GM12878 (cell line): ENCODE measurements around the gene FGF23. TPM values are rescaled to one million over a fixed set of nuclear protein-coding genes. Genes with fewer than 3 reads are reported as not detected.

Source experiments
- ATAC-seq: fragments of 200-7000 bp; cut with Tn5 transposase; 3 replicates; pipeline ENCODE4 v1.9.1; 2020; ENCODE audit warnings: mild to moderate bottlenecking, moderate library complexity
- BruUV-seq: library from RNA; stranded (reverse); fragments of 400-500 nt; replicated peaks from 2 replicates; lab custom pipeline; 2021; lab: Mats Ljungman, UMichigan
- CTCF ChIA-PET: fragments of 300-600 bp; sonication (Branson Sonifier 250); formaldehyde crosslinking; extraction: SDS; loops from one replicate; lab custom pipeline; 2021; ENCODE audit warnings: inconsistent platforms; lab: Yijun Ruan, JAX
- POLR2A ChIA-PET: fragments of 350-600 bp; formaldehyde crosslinking; extraction: SDS; loops from one replicate; lab custom pipeline; 2021; ENCODE audit warnings: inconsistent platforms; lab: Charles Lee
- RAD21 ChIA-PET: fragments of 300-600 bp; sonication (Branson Sonifier 250); formaldehyde crosslinking; loops from one replicate; lab custom pipeline; 2023; ENCODE audit warnings: antibody characterized with exemption; ENCODE audit not compliant: unreplicated experiment; lab: Charles Lee
- SMC1A ChIA-PET: fragments of 300-600 bp; sonication (Branson Sonifier 250); formaldehyde crosslinking; loops from one replicate; lab custom pipeline; 2023; ENCODE audit not compliant: unreplicated experiment, uncharacterized antibody; lab: Charles Lee
- DNase-seq: peaks from one replicate; pipeline ENCODE4 v3.0.0-alpha.2; 2011; ENCODE audit warnings: low read depth, low spot score
- FAIRE-seq: peaks from 3 replicates; lab custom pipeline; 2011; peaks lifted over from hg19 to GRCh38; lab: Jason Lieb, UNC
- H2AFZ ChIP-seq: 2 replicates; pipeline ENCODE4 v1.6.0; 2011; ENCODE audit warnings: low read depth, low read length, control low read depth; ENCODE audit not compliant: control insufficient read depth
- H3K27ac ChIP-seq: 2 replicates; pipeline ENCODE4 v1.5.1; 2011; ENCODE audit warnings: control low read depth; ENCODE audit not compliant: control insufficient read depth, insufficient read depth
- H3K27me3 ChIP-seq, 2 experiments: replicated peaks in 1 of 2; 2 replicates each; pipeline versions ENCODE4 v1.6.0 to v1.6.1; 2011; ENCODE audit warnings: low read length in 1 of 2; ENCODE audit not compliant: control insufficient read depth in 2 of 2, insufficient read depth in 2 of 2
- H3K36me3 ChIP-seq, 2 experiments: 2 replicates each; pipeline ENCODE4 v1.5.1; 2011; ENCODE audit warnings: low read length in 1 of 2; ENCODE audit not compliant: control insufficient read depth in 2 of 2, insufficient read depth in 2 of 2
- H3K4me1 ChIP-seq: 2 replicates; pipeline ENCODE4 v1.6.1; 2011; ENCODE audit warnings: mild to moderate bottlenecking, low read length, moderate library complexity, mixed read lengths; ENCODE audit not compliant: control insufficient read depth, insufficient read depth
- H3K4me2 ChIP-seq: 2 replicates; pipeline ENCODE4 v1.6.0; 2011; ENCODE audit warnings: control low read depth; ENCODE audit not compliant: control insufficient read depth, insufficient read depth
- H3K4me3 ChIP-seq: fragments of 200-600 bp; sonication (generic); 2 replicates; pipeline ENCODE4 v1.5.1; 2016
- H3K79me2 ChIP-seq: 2 replicates; pipeline ENCODE4 v1.6.0; 2011; ENCODE audit warnings: low read length; ENCODE audit not compliant: control insufficient read depth, insufficient read depth
- H3K9ac ChIP-seq: 2 replicates; pipeline ENCODE4 v1.8.0; 2011; ENCODE audit warnings: low read length, control low read depth, mixed read lengths; ENCODE audit not compliant: control insufficient read depth, insufficient read depth
- H3K9me3 ChIP-seq: replicated peaks from 3 replicates; pipeline ENCODE4 v1.5.1; 2011; ENCODE audit warnings: mild to moderate bottlenecking, low read length; ENCODE audit not compliant: control insufficient read depth, insufficient read depth
- H4K20me1 ChIP-seq: 2 replicates; pipeline ENCODE4 v1.6.0; 2011; ENCODE audit not compliant: control insufficient read depth, insufficient read depth
- BACH1 ChIP-seq: fragments of 450-650 bp; IDR thresholded peaks from 2 replicates; pipeline ENCODE4 v1.6.1; 2017; ENCODE audit warnings: mild to moderate bottlenecking, borderline replicate concordance
- CREM ChIP-seq: IDR thresholded peaks from 2 replicates; pipeline ENCODE4 v1.6.1; 2014; ENCODE audit warnings: antibody characterized with exemption, low read depth
- IKZF1 ChIP-seq: fragments of 450-650 bp; conservative IDR thresholded peaks from 2 replicates; pipeline ENCODE4 v1.6.1; 2017; ENCODE audit warnings: antibody characterized with exemption, mild to moderate bottlenecking
- JUNB ChIP-seq: IDR thresholded peaks from 2 replicates; pipeline ENCODE4 v1.6.1; 2016; ENCODE audit warnings: antibody characterized with exemption, mild to moderate bottlenecking
- MTA2 ChIP-seq: fragments of 450-650 bp; IDR thresholded peaks from 2 replicates; pipeline ENCODE4 v1.6.1; 2016; ENCODE audit warnings: low read depth, mild to moderate bottlenecking, moderate library complexity
- MTA3 ChIP-seq: IDR thresholded peaks from 2 replicates; pipeline ENCODE4 v1.6.1; 2012; ENCODE audit warnings: low read length, inconsistent platforms, borderline replicate concordance
- MYB ChIP-seq: fragments of 150-350 bp; IDR thresholded peaks from 2 replicates; pipeline ENCODE4 v1.6.1; 2014; ENCODE audit warnings: mild to moderate bottlenecking, low read depth, low read length, borderline replicate concordance
- PAX5 ChIP-seq: IDR thresholded peaks from 2 replicates; pipeline ENCODE4 v1.6.1; 2011; ENCODE audit warnings: low read depth, low read length, borderline replicate concordance
- POU2F2 ChIP-seq: IDR thresholded peaks from 3 replicates; pipeline ENCODE4 v1.6.1; 2011; ENCODE audit warnings: low read depth, mild to moderate bottlenecking, low read length, borderline replicate concordance
- RUNX3 ChIP-seq: IDR thresholded peaks from 2 replicates; pipeline ENCODE4 v1.6.1; 2012; ENCODE audit warnings: low read length, inconsistent platforms
- SMARCA5 ChIP-seq: fragments of 450-650 bp; IDR thresholded peaks from 2 replicates; pipeline ENCODE4 v1.6.1; 2017; ENCODE audit warnings: mild to moderate bottlenecking
- STAT1 ChIP-seq: fragments of 450-650 bp; conservative IDR thresholded peaks from 2 replicates; pipeline ENCODE4 v1.6.1; 2014; ENCODE audit warnings: antibody characterized with exemption, mild to moderate bottlenecking
- STAT3 ChIP-seq: IDR thresholded peaks from 2 replicates; pipeline ENCODE4 v1.6.1; 2011; ENCODE audit warnings: low read depth, low read length, improper control_type of control experiment
- TBL1XR1 ChIP-seq: IDR thresholded peaks from 2 replicates; pipeline ENCODE4 v1.6.1; 2012; ENCODE audit warnings: low read depth, low read length, improper control_type of control experiment
- ZNF217 ChIP-seq: fragments of 450-650 bp; IDR thresholded peaks from 2 replicates; pipeline ENCODE4 v1.6.1; 2017; ENCODE audit warnings: antibody characterized with exemption, mild to moderate bottlenecking
- ZNF274 ChIP-seq: IDR thresholded peaks from one replicate; pipeline ENCODE4 v1.8.0; 2011; ENCODE audit not compliant: insufficient read length, insufficient read depth
- ZSCAN29 ChIP-seq: fragments of 450-650 bp; IDR thresholded peaks from 2 replicates; pipeline ENCODE4 v1.6.1; 2017; ENCODE audit warnings: mild to moderate bottlenecking, moderate library complexity
- WGBS: methylation state at CpG from one replicate; pipeline ENCODE4 v1.1.6; 2016; ENCODE audit warnings: low lambda C conversion rate; ENCODE audit not compliant: insufficient replicate concordance, insufficient coverage; ENCODE audit errors: missing lambda C conversion rate; 5-methylcytosine and 5-hydroxymethylcytosine counted together
- in situ Hi-C: fragments of 300-500 bp; cut with MboI; formaldehyde crosslinking; loops from 9 replicates; pipeline ENCODE4 v1.14.3; 2018; ENCODE audit warnings: mixed read lengths
- intact Hi-C: fragments of 100-400 bp; cut with micrococcal nuclease; formaldehyde crosslinking; loops from one replicate; pipeline ENCODE4 v1.14.2; 2022; ENCODE audit not compliant: unreplicated experiment
- polyA plus RNA-seq, 11 experiments: library from polyadenylated mRNA; depleted of rRNA in 4 of 11; unstranded in 6 of 11; stranded (reverse) in 5 of 11; fragments of >200 nt; fragmentation: Nextera tagmentation in 4 of 11; fragmentation: Illumina TruSeq in 1 of 11; extraction: Ambion mirVana in 4 of 11; extraction: Trizol in 1 of 11; gene quantifications; 1 replicate in 1 of 11; 2 replicates in 10 of 11; pipeline versions ENCODE4 v1.2.1 to v1.2.3, GENCODE V29; 2011 to 2016; ENCODE audit warnings: inconsistent platforms in 2 of 11, missing spikeins in 2 of 11, low read depth in 1 of 11
- total RNA-seq, 4 experiments: library from RNA; depleted of rRNA in 3 of 4; stranded (reverse); fragments of >200 nt in 3 of 4; fragmentation: Illumina TruSeq in 1 of 4; extraction: Trizol in 1 of 4; gene quantifications; 2 replicates each; pipeline versions ENCODE4 v1.2.1 to v1.2.3, GENCODE V29; 2013 to 2021
- TF ChIP-seq, protein P1 (sequence below): fragments of 450-650 bp; IDR thresholded peaks from 2 replicates; pipeline ENCODE4 v1.6.1; 2016; ENCODE audit warnings: mild to moderate bottlenecking, moderate library complexity, borderline replicate concordance

The FGF23 gene
- total and polyA plus RNA-seq, 10 of the 15 experiments (the other 5 are each of a cell fraction or from before 2014, with no cell fraction given): not detected

DNA sequence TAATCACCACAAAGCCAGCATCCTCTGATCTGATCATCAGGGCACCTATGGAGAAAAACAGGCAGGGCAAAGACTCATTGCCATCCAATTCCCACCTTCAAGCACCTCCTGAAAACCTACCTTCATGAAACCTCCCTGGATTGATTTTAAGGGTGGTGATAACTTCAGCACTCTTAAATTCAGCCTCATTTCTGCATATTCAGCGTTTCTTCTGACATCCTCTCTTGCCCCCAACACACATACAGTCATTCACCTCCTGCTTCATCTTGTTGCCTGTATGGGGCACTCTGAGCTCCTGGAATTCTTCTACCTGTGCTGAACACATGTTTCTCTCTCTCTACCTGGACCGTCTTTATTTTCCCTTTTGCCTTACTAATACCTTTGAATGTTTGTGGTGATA is 6.9 kb downstream of the FGF23 start:
- TF ChIP-seq TBL1XR1 (no peak), BACH1 (no peak), ZNF217 (no peak), MTA3 (no peak), STAT3 (no peak), MYB (no peak), STAT1 (no peak), IKZF1 (no peak), PAX5 (no peak), RUNX3 (no peak), ZNF274 (no peak), ZSCAN29 (no peak), SMARCA5 (no peak), POU2F2 (no peak), CREM (no peak), JUNB (no peak), MTA2 (no peak)
- TF ChIP-seq, protein P1, sequence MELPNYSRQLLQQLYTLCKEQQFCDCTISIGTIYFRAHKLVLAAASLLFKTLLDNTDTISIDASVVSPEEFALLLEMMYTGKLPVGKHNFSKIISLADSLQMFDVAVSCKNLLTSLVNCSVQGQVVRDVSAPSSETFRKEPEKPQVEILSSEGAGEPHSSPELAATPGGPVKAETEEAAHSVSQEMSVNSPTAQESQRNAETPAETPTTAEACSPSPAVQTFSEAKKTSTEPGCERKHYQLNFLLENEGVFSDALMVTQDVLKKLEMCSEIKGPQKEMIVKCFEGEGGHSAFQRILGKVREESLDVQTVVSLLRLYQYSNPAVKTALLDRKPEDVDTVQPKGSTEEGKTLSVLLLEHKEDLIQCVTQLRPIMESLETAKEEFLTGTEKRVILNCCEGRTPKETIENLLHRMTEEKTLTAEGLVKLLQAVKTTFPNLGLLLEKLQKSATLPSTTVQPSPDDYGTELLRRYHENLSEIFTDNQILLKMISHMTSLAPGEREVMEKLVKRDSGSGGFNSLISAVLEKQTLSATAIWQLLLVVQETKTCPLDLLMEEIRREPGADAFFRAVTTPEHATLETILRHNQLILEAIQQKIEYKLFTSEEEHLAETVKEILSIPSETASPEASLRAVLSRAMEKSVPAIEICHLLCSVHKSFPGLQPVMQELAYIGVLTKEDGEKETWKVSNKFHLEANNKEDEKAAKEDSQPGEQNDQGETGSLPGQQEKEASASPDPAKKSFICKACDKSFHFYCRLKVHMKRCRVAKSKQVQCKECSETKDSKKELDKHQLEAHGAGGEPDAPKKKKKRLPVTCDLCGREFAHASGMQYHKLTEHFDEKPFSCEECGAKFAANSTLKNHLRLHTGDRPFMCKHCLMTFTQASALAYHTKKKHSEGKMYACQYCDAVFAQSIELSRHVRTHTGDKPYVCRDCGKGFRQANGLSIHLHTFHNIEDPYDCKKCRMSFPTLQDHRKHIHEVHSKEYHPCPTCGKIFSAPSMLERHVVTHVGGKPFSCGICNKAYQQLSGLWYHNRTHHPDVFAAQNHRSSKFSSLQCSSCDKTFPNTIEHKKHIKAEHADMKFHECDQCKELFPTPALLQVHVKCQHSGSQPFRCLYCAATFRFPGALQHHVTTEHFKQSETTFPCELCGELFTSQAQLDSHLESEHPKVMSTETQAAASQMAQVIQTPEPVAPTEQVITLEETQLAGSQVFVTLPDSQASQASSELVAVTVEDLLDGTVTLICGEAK: no peak
- H3K79me2 ChIP-seq: no peaks in the 10 kb centered on the region
- no peaks in the 10 kb centered on the region; a peak in 2 of 4 replicates for H3K27me3 ChIP-seq
- no peaks in the 10 kb centered on the region for H4K20me1 ChIP-seq
- H3K27ac ChIP-seq: no peak overlapping the region
- H3K9me3 ChIP-seq: no peaks in the 10 kb centered on the region
- POLR2A ChIA-PET: no interaction called here
- H2AFZ ChIP-seq: no peak overlapping the region
- H3K9ac ChIP-seq: no peak overlapping the region
- intact Hi-C loops: no loop called here
- FAIRE-seq: no peak
- H3K4me1 ChIP-seq: no peaks in the 10 kb centered on the region
- RAD21 ChIA-PET: no interaction called here
- H3K4me2 ChIP-seq: no peak overlapping the region
- in situ Hi-C loops: no loop called here
- SMC1A ChIA-PET: no interaction called here
- BruUV-seq: no TSS peak
- H3K36me3 ChIP-seq: no peaks in the 10 kb centered on the region
- WGBS: 56% methylated on average over 2 of the region's 2 CpGs
- H3K4me3 ChIP-seq: no peak overlapping the region
- no peak for DNase-seq
- no peak for ATAC-seq
- CTCF ChIA-PET: no interaction called here
